GM12878 (cell line): ENCODE measurements around the gene PKP2. TPM values are rescaled to one million over a fixed set of nuclear protein-coding genes. Genes with fewer than 3 reads are reported as not detected.

Experiments used
- BCL11A ChIP-seq: IDR thresholded peaks from 2 replicates; pipeline ENCODE4 v1.6.1; 2011; ENCODE audit warnings: low read depth, low read length
- CBFB ChIP-seq: IDR thresholded peaks from 2 replicates; pipeline ENCODE4 v1.6.1; 2016; ENCODE audit warnings: antibody characterized with exemption, low read depth
- HCFC1 ChIP-seq: fragments of 150-350 bp; IDR thresholded peaks from 2 replicates; pipeline ENCODE4 v1.6.1; 2014; ENCODE audit warnings: low read length
- HDAC2 ChIP-seq: fragments of 200-600 bp; sonication (generic); IDR thresholded peaks from 2 replicates; pipeline ENCODE4 v1.6.1; 2017
- NFIC ChIP-seq: IDR thresholded peaks from 2 replicates; pipeline ENCODE4 v1.6.1; 2012; ENCODE audit warnings: low read depth, mild to moderate bottlenecking, inconsistent platforms, low read length, moderate library complexity
- NFYA ChIP-seq: IDR thresholded peaks from 2 replicates; pipeline ENCODE4 v1.6.1; 2011; ENCODE audit warnings: low read depth, mild to moderate bottlenecking, low read length, improper control_type of control experiment, borderline replicate concordance
- PAX8 ChIP-seq: fragments of 450-650 bp; IDR thresholded peaks from 2 replicates; pipeline ENCODE4 v1.6.1; 2017; ENCODE audit warnings: mild to moderate bottlenecking, moderate library complexity
- SIN3A ChIP-seq: IDR thresholded peaks from 2 replicates; pipeline ENCODE4 v1.6.1; 2012; ENCODE audit warnings: low read depth, low read length, improper control_type of control experiment
- SREBF2 ChIP-seq: IDR thresholded peaks from 2 replicates; pipeline ENCODE4 v1.6.1; 2012; ENCODE audit warnings: mild to moderate bottlenecking, low read length
- STAT3 ChIP-seq: IDR thresholded peaks from 2 replicates; pipeline ENCODE4 v1.6.1; 2011; ENCODE audit warnings: low read depth, low read length, improper control_type of control experiment
- SUPT20H ChIP-seq: IDR thresholded peaks from 2 replicates; pipeline ENCODE4 v1.6.1; 2011; ENCODE audit warnings: low read depth, mild to moderate bottlenecking, low read length, moderate library complexity, borderline replicate concordance; ENCODE audit not compliant: control insufficient read depth
- TCF12 ChIP-seq: IDR thresholded peaks from 2 replicates; pipeline ENCODE4 v1.6.1; 2011; ENCODE audit warnings: low read depth, mild to moderate bottlenecking, low read length
- USF1 ChIP-seq: IDR thresholded peaks from 2 replicates; pipeline ENCODE4 v1.6.1; 2011; ENCODE audit warnings: borderline replicate concordance, low read depth, mild to moderate bottlenecking, moderate library complexity, mixed read lengths, low read length; ENCODE audit not compliant: insufficient read depth; ENCODE audit errors: extremely low read length
- WRNIP1 ChIP-seq: IDR thresholded peaks from 2 replicates; pipeline ENCODE4 v1.6.1; 2011; ENCODE audit warnings: low read depth, low read length, improper control_type of control experiment, borderline replicate concordance
- ZBED1 ChIP-seq: IDR thresholded peaks from 2 replicates; pipeline ENCODE4 v1.6.1; 2016; ENCODE audit warnings: borderline replicate concordance
- ZBTB33 ChIP-seq: fragments of 450-650 bp; IDR thresholded peaks from 2 replicates; pipeline ENCODE4 v1.6.1; 2017; ENCODE audit warnings: mild to moderate bottlenecking
- ZNF687 ChIP-seq: fragments of 450-650 bp; IDR thresholded peaks from 2 replicates; pipeline ENCODE4 v1.6.1; 2017; ENCODE audit warnings: mild to moderate bottlenecking, moderate library complexity
- polyA plus RNA-seq, 11 experiments: library from polyadenylated mRNA; depleted of rRNA in 4 of 11; unstranded in 6 of 11; stranded (reverse) in 5 of 11; fragments of >200 nt; fragmentation: Nextera tagmentation in 4 of 11; fragmentation: Illumina TruSeq in 1 of 11; extraction: Ambion mirVana in 4 of 11; extraction: Trizol in 1 of 11; gene quantifications; 1 replicate in 1 of 11; 2 replicates in 10 of 11; pipeline versions ENCODE4 v1.2.1 to v1.2.3, GENCODE V29; 2011 to 2016; ENCODE audit warnings: inconsistent platforms in 2 of 11, missing spikeins in 2 of 11, low read depth in 1 of 11
- total RNA-seq, 4 experiments: library from RNA; depleted of rRNA in 3 of 4; stranded (reverse); fragments of >200 nt in 3 of 4; fragmentation: Illumina TruSeq in 1 of 4; extraction: Trizol in 1 of 4; gene quantifications; 2 replicates each; pipeline versions ENCODE4 v1.2.1 to v1.2.3, GENCODE V29; 2013 to 2021
- TF ChIP-seq, protein P1 (sequence below): fragments of 450-650 bp; formaldehyde crosslinking; IDR thresholded peaks from 2 replicates; pipeline ENCODE4 v1.5.0; 2022; ENCODE audit warnings: mild to moderate bottlenecking, missing genetic modification characterization

The PKP2 gene
- total and polyA plus RNA-seq, 10 of the 15 experiments (the other 5 are each of a cell fraction or from before 2014, with no cell fraction given): 0.02 to 4.1 (median 0.07) TPM; not detected in 4

- TF ChIP-seq, protein P1, sequence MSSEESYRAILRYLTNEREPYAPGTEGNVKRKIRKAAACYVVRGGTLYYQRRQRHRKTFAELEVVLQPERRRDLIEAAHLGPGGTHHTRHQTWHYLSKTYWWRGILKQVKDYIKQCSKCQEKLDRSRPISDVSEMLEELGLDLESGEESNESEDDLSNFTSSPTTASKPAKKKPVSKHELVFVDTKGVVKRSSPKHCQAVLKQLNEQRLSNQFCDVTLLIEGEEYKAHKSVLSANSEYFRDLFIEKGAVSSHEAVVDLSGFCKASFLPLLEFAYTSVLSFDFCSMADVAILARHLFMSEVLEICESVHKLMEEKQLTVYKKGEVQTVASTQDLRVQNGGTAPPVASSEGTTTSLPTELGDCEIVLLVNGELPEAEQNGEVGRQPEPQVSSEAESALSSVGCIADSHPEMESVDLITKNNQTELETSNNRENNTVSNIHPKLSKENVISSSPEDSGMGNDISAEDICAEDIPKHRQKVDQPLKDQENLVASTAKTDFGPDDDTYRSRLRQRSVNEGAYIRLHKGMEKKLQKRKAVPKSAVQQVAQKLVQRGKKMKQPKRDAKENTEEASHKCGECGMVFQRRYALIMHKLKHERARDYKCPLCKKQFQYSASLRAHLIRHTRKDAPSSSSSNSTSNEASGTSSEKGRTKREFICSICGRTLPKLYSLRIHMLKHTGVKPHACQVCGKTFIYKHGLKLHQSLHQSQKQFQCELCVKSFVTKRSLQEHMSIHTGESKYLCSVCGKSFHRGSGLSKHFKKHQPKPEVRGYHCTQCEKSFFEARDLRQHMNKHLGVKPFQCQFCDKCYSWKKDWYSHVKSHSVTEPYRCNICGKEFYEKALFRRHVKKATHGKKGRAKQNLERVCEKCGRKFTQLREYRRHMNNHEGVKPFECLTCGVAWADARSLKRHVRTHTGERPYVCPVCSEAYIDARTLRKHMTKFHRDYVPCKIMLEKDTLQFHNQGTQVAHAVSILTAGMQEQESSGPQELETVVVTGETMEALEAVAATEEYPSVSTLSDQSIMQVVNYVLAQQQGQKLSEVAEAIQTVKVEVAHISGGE (CRISPR knock-in tag): peak; percentile 16; the same call in 1 of the 2 replicates
- no peak for TF ChIP-seq SREBF2
- TF ChIP-seq TCF12: peak; percentile 91
- peak; percentile 48; the same call in 1 of the 2 replicates for TF ChIP-seq BCL11A
- TF ChIP-seq USF1: no peak
- TF ChIP-seq NFIC: no peak
- TF ChIP-seq NFYA: no peak
- no peak for TF ChIP-seq WRNIP1
- TF ChIP-seq ZBED1: no peak
- TF ChIP-seq ZNF687: 0 out of 2 replicates have a peak, but pooled peaks have one; percentile 40
- TF ChIP-seq HCFC1: no peak; the same call in 1 of the 2 replicates
- no peak for TF ChIP-seq SUPT20H
- TF ChIP-seq PAX8: no peak
- TF ChIP-seq HDAC2: no peak
- no peak for TF ChIP-seq STAT3
- no peak for TF ChIP-seq ZBTB33
- TF ChIP-seq CBFB: no peak
- peak; percentile 78 for TF ChIP-seq SIN3A
These were observed 141.4 kb downstream of the PKP2 start (continued) for GRCh38 chr12:32755051-32755653.
